Chondrocyte (in vitro differentiated cells): ENCODE data around the gene TYROBP. TPM values are rescaled to one million over a fixed set of nuclear protein-coding genes. Genes with fewer than 3 reads are reported as not detected.

ENCODE experiments used
- DNase-seq: peaks from one replicate; pipeline ENCODE4 v3.0.0; 2021; ENCODE audit warnings: mixed read lengths, low spot score
- H3K27ac Mint-ChIP-seq: one replicate; pipeline ENCODE4 v1.8.0; 2021; ENCODE audit warnings: mild to moderate bottlenecking, moderate library complexity, mixed read lengths; ENCODE audit not compliant: unreplicated experiment
- H3K27me3 Mint-ChIP-seq: 2 replicates; pipeline ENCODE4 v1.8.0; 2021; ENCODE audit warnings: low read depth, mixed read lengths
- H3K36me3 Mint-ChIP-seq: 2 replicates; pipeline ENCODE4 v1.8.0; 2021; ENCODE audit warnings: low read depth, mixed read lengths
- H3K4me1 Mint-ChIP-seq: 2 replicates; pipeline ENCODE4 v1.8.0; 2021; ENCODE audit warnings: low read depth, mild to moderate bottlenecking, mixed read lengths
- H3K4me3 Mint-ChIP-seq: one replicate; pipeline ENCODE4 v1.8.0; 2021; ENCODE audit warnings: mild to moderate bottlenecking, moderate library complexity, mixed read lengths; ENCODE audit not compliant: unreplicated experiment
- H3K9me3 Mint-ChIP-seq: 2 replicates; pipeline ENCODE4 v1.8.0; 2021; ENCODE audit warnings: low read depth, mixed read lengths
- CTCF ChIP-seq: fragments of 200-600 bp; sonication (generic); IDR thresholded peaks from 2 replicates; pipeline ENCODE4 v1.5.0; 2021; ENCODE audit warnings: antibody characterized with exemption, mild to moderate bottlenecking, moderate library complexity
- total RNA-seq: library from RNA; stranded (reverse); gene quantifications from 3 replicates; pipeline ENCODE4 v1.2.1, GENCODE V29; 2021

TYROBP gene
- total RNA-seq, 1 donor from 2014 or later: not detected

GRCh38 chr19:35890113-35890650 is 17.9 kb downstream of the TYROBP start:
- no peak for TF ChIP-seq CTCF
- Mint-ChIP-seq H3K27me3 (no peaks in the 10 kb centered on the region), H3K27ac (no peak overlapping the region), H3K4me1 (no peaks in the 10 kb centered on the region), H3K4me3 (no peak overlapping the region), H3K36me3 (peaks cover 25% of the 10 kb centered on the region), H3K9me3 (no peaks in the 10 kb centered on the region)
- DNase-seq: no peak

GRCh38 chr19:35889370-35890112 is 18.6 kb downstream of the TYROBP start:
- Mint-ChIP-seq H3K27ac (no peak overlapping the region), H3K4me3 (no peak overlapping the region), H3K36me3 (peaks cover 25% of the 10 kb centered on the region), H3K9me3 (no peaks in the 10 kb centered on the region), H3K4me1 (no peaks in the 10 kb centered on the region), H3K27me3 (no peaks in the 10 kb centered on the region)
- DNase-seq: no peak
- no peak for TF ChIP-seq CTCF

DNA sequence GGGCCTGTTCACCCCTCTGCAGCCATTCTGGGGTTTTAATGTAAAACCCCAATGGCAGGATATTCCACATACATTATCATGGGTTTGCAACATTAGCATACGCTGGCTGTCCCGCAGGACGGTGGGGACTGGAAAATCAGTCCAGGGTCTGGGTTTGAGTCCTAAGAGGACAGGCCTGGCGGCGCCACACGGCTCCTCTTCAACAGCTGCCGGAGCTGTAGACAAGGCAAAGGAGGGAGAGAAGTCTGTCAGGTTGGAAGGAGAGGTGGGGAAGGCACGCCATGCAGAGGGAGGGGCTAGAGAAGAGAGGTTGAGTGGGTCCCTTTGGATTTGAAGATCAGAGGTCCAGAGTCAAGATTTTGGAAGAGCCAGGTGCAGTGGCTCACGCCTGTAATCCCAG is 19.7 kb downstream of the TYROBP start:
- Mint-ChIP-seq H3K27ac (no peak overlapping the region), H3K4me1 (no peaks in the 10 kb centered on the region), H3K27me3 (no peaks in the 10 kb centered on the region), H3K9me3 (no peaks in the 10 kb centered on the region), H3K4me3 (no peak overlapping the region), H3K36me3 (peaks cover 25% of the 10 kb centered on the region)
- DNase-seq: no peak
- no peak for TF ChIP-seq CTCF

DNA sequence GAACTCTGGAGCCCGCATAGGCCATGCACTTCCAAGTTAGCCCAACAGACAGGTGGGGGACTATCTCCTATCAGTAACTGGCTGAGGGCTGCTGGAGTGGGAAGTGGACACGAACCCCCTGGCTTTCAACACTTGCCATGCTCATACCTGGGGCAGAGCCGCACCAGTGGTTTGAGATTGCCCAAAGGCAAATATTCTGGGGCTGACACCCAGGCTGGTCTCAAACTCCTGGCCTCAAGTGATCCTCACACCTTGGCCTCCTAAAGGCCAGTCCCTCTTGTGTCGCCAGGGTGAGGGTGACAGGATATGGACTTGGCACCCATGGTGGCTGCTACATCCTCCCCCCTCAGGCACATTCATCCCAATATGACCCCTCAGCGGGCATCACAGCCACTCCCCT is 20.9 kb downstream of the TYROBP start:
- peaks cover 23% of the 10 kb centered on the region for H3K36me3 Mint-ChIP-seq
- H3K4me3 Mint-ChIP-seq: no peak overlapping the region
- no peak for TF ChIP-seq CTCF
- H3K9me3 Mint-ChIP-seq: no peaks in the 10 kb centered on the region
- no peak for DNase-seq
- H3K27ac Mint-ChIP-seq: no peak overlapping the region
- no peaks in the 10 kb centered on the region for H3K4me1 Mint-ChIP-seq
- no peaks in the 10 kb centered on the region for H3K27me3 Mint-ChIP-seq

GRCh38 chr19:35885904-35886303 is 22.2 kb downstream of the TYROBP start:
- Mint-ChIP-seq H3K36me3 (peaks cover 22% of the 10 kb centered on the region), H3K27me3 (no peaks in the 10 kb centered on the region), H3K4me3 (no peak overlapping the region), H3K4me1 (no peaks in the 10 kb centered on the region), H3K27ac (no peak overlapping the region), H3K9me3 (no peaks in the 10 kb centered on the region)
- no peak for DNase-seq
- no peak for TF ChIP-seq CTCF
